ENCODE data around the gene TPD52L2.
"Not testable (repeated sequence)": the region's sequence is repeated elsewhere in the genome, so short reads cannot be mapped to it uniquely, and the experiment has no call there.

Gene TPD52L2

DNA sequence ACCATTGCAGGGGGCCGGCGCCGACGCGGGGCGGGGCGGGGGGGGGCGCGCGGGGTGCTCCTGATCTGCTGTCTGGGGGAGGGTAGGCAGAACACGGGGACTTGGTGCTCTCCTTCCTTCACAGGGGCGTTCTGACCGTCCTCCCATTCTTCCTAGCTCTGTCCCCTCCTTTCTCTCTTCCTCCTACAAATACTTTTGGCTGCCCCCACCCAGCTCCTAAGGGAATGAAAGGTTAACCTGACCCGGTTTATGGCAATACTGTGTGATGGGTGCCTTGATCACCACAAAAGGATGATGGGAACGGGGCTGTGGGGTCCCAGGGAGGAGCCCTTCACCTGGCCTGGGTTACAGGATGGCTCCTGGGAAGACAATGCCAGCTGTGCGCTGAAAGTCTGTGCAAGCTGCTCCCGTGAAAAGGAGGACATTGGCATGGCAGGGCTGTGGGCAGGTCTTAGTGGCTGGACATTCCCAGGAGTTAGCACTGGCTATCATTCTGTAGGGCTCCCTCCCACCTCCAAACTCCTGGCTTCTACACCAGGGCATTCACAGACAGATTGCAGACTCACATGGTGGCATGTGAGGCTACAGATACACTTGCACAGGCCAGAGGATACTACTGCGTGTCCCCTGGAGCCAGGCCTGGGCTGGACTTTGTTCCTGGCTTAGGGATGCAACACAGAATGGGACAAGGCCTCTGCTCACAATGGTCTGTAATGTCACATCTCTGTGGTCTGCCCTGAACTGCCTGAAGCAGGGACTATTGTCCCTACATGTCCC, 1.9 kb upstream of the TPD52L2 start:
- TF ChIP-seq GABPA (IDR thresholded peaks at IDR 0.05; ENCODE audit: low read depth) (no peak), POLR2AphosphoS5 (IDR thresholded peaks at IDR 0.05; ENCODE audit: low read depth) (no peak), SPI1 (IDR thresholded peaks at IDR 0.05; ENCODE audit: borderline replicate concordance, low read depth) (no peak)
- TF ChIP-seq, protein P1, sequence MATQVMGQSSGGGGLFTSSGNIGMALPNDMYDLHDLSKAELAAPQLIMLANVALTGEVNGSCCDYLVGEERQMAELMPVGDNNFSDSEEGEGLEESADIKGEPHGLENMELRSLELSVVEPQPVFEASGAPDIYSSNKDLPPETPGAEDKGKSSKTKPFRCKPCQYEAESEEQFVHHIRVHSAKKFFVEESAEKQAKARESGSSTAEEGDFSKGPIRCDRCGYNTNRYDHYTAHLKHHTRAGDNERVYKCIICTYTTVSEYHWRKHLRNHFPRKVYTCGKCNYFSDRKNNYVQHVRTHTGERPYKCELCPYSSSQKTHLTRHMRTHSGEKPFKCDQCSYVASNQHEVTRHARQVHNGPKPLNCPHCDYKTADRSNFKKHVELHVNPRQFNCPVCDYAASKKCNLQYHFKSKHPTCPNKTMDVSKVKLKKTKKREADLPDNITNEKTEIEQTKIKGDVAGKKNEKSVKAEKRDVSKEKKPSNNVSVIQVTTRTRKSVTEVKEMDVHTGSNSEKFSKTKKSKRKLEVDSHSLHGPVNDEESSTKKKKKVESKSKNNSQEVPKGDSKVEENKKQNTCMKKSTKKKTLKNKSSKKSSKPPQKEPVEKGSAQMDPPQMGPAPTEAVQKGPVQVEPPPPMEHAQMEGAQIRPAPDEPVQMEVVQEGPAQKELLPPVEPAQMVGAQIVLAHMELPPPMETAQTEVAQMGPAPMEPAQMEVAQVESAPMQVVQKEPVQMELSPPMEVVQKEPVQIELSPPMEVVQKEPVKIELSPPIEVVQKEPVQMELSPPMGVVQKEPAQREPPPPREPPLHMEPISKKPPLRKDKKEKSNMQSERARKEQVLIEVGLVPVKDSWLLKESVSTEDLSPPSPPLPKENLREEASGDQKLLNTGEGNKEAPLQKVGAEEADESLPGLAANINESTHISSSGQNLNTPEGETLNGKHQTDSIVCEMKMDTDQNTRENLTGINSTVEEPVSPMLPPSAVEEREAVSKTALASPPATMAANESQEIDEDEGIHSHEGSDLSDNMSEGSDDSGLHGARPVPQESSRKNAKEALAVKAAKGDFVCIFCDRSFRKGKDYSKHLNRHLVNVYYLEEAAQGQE (IDR thresholded peaks at IDR 0.05; ENCODE audit: insufficient replicate concordance, low read depth) = no peak
- TF ChIP-seq, protein P2, sequence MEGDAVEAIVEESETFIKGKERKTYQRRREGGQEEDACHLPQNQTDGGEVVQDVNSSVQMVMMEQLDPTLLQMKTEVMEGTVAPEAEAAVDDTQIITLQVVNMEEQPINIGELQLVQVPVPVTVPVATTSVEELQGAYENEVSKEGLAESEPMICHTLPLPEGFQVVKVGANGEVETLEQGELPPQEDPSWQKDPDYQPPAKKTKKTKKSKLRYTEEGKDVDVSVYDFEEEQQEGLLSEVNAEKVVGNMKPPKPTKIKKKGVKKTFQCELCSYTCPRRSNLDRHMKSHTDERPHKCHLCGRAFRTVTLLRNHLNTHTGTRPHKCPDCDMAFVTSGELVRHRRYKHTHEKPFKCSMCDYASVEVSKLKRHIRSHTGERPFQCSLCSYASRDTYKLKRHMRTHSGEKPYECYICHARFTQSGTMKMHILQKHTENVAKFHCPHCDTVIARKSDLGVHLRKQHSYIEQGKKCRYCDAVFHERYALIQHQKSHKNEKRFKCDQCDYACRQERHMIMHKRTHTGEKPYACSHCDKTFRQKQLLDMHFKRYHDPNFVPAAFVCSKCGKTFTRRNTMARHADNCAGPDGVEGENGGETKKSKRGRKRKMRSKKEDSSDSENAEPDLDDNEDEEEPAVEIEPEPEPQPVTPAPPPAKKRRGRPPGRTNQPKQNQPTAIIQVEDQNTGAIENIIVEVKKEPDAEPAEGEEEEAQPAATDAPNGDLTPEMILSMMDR (IDR thresholded peaks at IDR 0.05; ENCODE audit: insufficient read depth, low read length) = no peak
- H3K4me3 ChIP-seq (replicated peaks; ENCODE audit: insufficient read depth, low read length) = peak overlapping the region; percentile 38
- peak overlapping the region; percentile 88 for H3K27ac ChIP-seq (replicated peaks)
- DNase-seq (ENCODE audit: low read depth in 1 of 2, low spot score in 1 of 2) = no peak
- H3K27me3 ChIP-seq (ENCODE audit: insufficient read depth, poor library complexity, severe bottlenecking) = no peaks in the 10 kb centered on the region

DNA sequence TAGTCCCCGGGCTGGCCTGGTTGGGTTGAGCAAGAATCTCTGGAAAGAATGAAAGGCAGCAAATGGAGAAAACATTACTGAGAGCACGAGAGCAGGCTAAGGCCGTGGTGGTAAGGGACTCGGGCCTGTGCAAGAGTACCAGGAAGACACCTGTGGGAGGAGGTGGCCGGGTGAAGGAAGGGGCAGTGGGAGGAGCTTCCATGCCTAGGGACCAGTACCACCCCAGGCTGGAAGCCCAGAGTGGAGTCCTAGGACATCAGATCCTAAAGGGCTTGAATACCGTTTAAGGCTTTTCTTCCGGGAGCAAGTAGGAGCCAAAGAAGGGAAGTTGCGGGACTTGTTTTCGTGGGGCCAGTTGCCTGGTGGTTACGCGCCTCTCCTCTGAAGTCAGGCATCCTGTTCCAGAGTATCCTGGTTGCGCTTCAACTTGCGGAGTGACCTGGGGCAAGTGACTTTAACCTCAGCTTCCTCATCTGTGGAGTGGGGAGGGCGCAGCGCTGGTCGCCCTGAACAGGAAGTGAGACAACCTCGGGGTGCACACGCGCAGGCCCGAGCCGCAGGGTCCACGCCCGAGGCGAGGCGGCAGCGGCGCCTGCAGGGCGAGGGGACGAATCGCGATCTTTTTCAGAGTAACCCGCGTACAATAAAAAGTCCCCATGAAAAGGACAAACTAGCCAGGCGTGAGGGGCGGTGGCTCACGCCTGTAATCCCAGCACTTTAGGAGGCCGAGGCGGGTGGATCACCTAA, 1.1 kb upstream of the TPD52L2 start:
- H3K27me3 ChIP-seq (ENCODE audit: insufficient read depth, poor library complexity, severe bottlenecking) = no peaks in the 10 kb centered on the region
- H3K4me3 ChIP-seq (replicated peaks; ENCODE audit: insufficient read depth, low read length) = peak overlapping the region; percentile 59
- DNase-seq (ENCODE audit: low read depth in 1 of 2, low spot score in 1 of 2) = peak; percentile 99
- TF ChIP-seq, protein P2 (IDR thresholded peaks at IDR 0.05; ENCODE audit: insufficient read depth, low read length) = peak; percentile 51
- TF ChIP-seq, protein P1 (IDR thresholded peaks at IDR 0.05; ENCODE audit: insufficient replicate concordance, low read depth) = no peak
- TF ChIP-seq SPI1 (IDR thresholded peaks at IDR 0.05; ENCODE audit: borderline replicate concordance, low read depth) (peak; percentile 87; the same call in 1 of the 2 replicates), GABPA (IDR thresholded peaks at IDR 0.05; ENCODE audit: low read depth) (peak; percentile 67), POLR2AphosphoS5 (IDR thresholded peaks at IDR 0.05; ENCODE audit: low read depth) (peak; percentile 87)
- peak overlapping the region; percentile 88 for H3K27ac ChIP-seq (replicated peaks)

DNA sequence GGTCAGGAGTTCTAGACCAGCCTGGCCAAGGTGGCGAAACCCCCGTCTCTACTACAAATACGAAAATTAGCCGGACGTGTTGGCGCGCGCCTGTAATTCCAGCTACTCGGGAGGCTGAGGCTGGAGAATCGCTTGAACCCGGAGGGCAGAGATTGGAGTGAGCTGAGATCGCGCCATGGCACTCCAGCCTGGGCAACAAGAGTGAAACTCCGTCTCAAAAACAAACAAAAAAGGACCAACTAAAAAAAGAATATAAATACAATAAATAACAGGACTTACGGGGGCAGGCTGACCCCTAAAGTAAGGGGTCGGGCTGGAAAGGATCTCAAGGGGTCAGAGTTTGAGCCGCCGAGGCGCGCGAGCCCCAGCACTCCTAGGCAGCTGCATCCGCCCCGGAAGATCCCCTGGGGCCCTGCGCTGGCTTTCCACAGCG, 509 bp upstream of the TPD52L2 start:
- TF ChIP-seq, protein P1 (IDR thresholded peaks at IDR 0.05; ENCODE audit: insufficient replicate concordance, low read depth) = peak; percentile 37
- no peak for TF ChIP-seq SPI1 (IDR thresholded peaks at IDR 0.05; ENCODE audit: borderline replicate concordance, low read depth)
- Histone ChIP-seq H3K27me3 (ENCODE audit: insufficient read depth, poor library complexity, severe bottlenecking) (no peaks in the 10 kb centered on the region), H3K27ac (replicated peaks) (peak overlapping the region; percentile 88), H3K4me3 (replicated peaks; ENCODE audit: insufficient read depth, low read length) (peak overlapping the region; percentile 59)
- no peak for DNase-seq (ENCODE audit: low read depth in 1 of 2, low spot score in 1 of 2)

DNA sequence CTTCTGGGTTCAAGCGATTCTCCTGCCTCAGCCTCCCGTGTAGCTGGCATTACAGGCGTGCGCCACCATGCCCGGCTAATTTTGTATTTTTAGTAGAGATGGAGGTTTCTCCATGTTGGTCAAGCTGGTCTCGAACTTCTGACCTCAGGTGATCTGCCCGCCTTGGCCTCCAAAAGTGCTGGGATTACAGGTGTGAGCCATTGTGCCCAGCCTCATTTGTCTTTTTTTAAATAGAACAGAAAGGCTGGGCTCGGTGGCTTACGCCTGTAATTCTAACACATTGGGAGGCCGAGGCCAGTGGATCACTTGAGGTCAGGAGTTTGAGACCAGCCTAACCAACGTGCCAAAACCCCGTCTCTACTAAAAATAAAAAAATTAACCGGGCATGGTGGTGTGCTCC, 2.0 kb downstream of the TPD52L2 start:
- H3K27ac ChIP-seq (replicated peaks); DNase-seq (ENCODE audit: low read depth in 1 of 2, low spot score in 1 of 2); H3K27me3 ChIP-seq (ENCODE audit: insufficient read depth, poor library complexity, severe bottlenecking); H3K4me3 ChIP-seq (replicated peaks; ENCODE audit: insufficient read depth, low read length): not testable (repeated sequence)

Data from HL-60 (cell line).